Naive thymus-derived CD4-positive, alpha-beta T cell (primary cell): Measurements from ENCODE around the gene PON1. TPM values are rescaled to one million over a fixed set of nuclear protein-coding genes. Genes with fewer than 3 reads are reported as not detected.

Experiments
- ATAC-seq: fragments of 150-1000 bp; cut with Tn5 transposase; 2 replicates; pipeline ENCODE4 v1.10.0; 2021; ENCODE audit warnings: mild to moderate bottlenecking, moderate library complexity
- CTCF ChIA-PET: fragments of 350-600 bp; sonication (Branson Sonifier 250); formaldehyde crosslinking; loops from one replicate; lab custom pipeline; 2021; ENCODE audit warnings: antibody characterized with exemption; lab: Charles Lee
- POLR2A ChIA-PET: fragments of 350-600 bp; sonication (Branson Sonifier 250); formaldehyde crosslinking; loops from one replicate; lab custom pipeline; 2021; ENCODE audit warnings: antibody characterized with exemption, inconsistent platforms; lab: Charles Lee
- DNase-seq, 9 donors: peaks; one replicate each; pipeline versions ENCODE4 v3.0.0 to v3.0.0-alpha.2; 2020 to 2022; ENCODE audit warnings: mixed read lengths in 1 of 9
- H3K27ac ChIP-seq: one replicate; pipeline ENCODE4 v1.7.0; 2013; ENCODE audit warnings: mild to moderate bottlenecking, low read depth, low read length, moderate library complexity
- H3K27me3 ChIP-seq, 2 donors: one replicate each; pipeline ENCODE4 v1.7.0; 2013; ENCODE audit warnings: low read length in 2 of 2, mild to moderate bottlenecking in 2 of 2, moderate library complexity in 2 of 2; ENCODE audit not compliant: control insufficient read depth in 2 of 2, insufficient read depth in 2 of 2
- H3K36me3 ChIP-seq, 3 experiments: 1 replicate in 2 of 3; 2 replicates in 1 of 3; pipeline ENCODE4 v1.7.0; 2013; ENCODE audit warnings: low read length in 3 of 3, mild to moderate bottlenecking in 3 of 3, moderate library complexity in 1 of 3; ENCODE audit not compliant: insufficient read depth in 3 of 3, control insufficient read depth in 2 of 3
- H3K4me1 ChIP-seq, 2 donors: one replicate each; pipeline ENCODE4 v1.7.0; 2013; ENCODE audit warnings: low read length in 2 of 2, mild to moderate bottlenecking in 2 of 2, moderate library complexity in 1 of 2; ENCODE audit not compliant: control insufficient read depth in 2 of 2, insufficient read depth in 2 of 2
- H3K4me3 ChIP-seq: 2 replicates; pipeline ENCODE4 v1.7.0; 2013; ENCODE audit warnings: mild to moderate bottlenecking, low read length
- H3K9me3 ChIP-seq, 3 experiments: 1 replicate in 2 of 3; 2 replicates in 1 of 3; pipeline ENCODE4 v1.7.0; 2013; ENCODE audit warnings: low read length in 3 of 3; ENCODE audit not compliant: control insufficient read depth in 2 of 3
- H3K27ac Mint-ChIP-seq, 9 donors: one replicate each; pipeline ENCODE4 v1.8.0; 2020 to 2022; ENCODE audit warnings: mixed read lengths in 9 of 9, mild to moderate bottlenecking in 8 of 9, moderate library complexity in 5 of 9, inconsistent platforms in 2 of 9
- H3K27me3 Mint-ChIP-seq, 5 donors: one replicate each; pipeline ENCODE4 v1.8.0; 2021 to 2022; ENCODE audit warnings: mixed read lengths in 5 of 5, mild to moderate bottlenecking in 1 of 5
- H3K36me3 Mint-ChIP-seq, 5 donors: one replicate each; pipeline ENCODE4 v1.8.0; 2020 to 2022; ENCODE audit warnings: mixed read lengths in 5 of 5, mild to moderate bottlenecking in 3 of 5, inconsistent platforms in 1 of 5
- H3K4me1 Mint-ChIP-seq, 7 donors: one replicate each; pipeline ENCODE4 v1.8.0; 2020 to 2022; ENCODE audit warnings: mixed read lengths in 7 of 7, mild to moderate bottlenecking in 3 of 7, inconsistent platforms in 1 of 7
- H3K4me3 Mint-ChIP-seq, 10 donors: one replicate each; pipeline ENCODE4 v1.8.0; 2020 to 2022; ENCODE audit warnings: mild to moderate bottlenecking in 10 of 10, mixed read lengths in 10 of 10, moderate library complexity in 6 of 10, inconsistent platforms in 2 of 10
- H3K9me3 Mint-ChIP-seq, 11 donors: one replicate each; pipeline ENCODE4 v1.8.0; 2020 to 2022; ENCODE audit warnings: mixed read lengths in 11 of 11, mild to moderate bottlenecking in 4 of 11, inconsistent platforms in 1 of 11, moderate library complexity in 1 of 11
- intact Hi-C, 2 donors: fragments of 100-400 bp; cut with micrococcal nuclease; formaldehyde crosslinking; loops; one replicate each; pipeline ENCODE4 v1.15.1; 2023
- polyA plus RNA-seq, 2 donors: library from polyadenylated mRNA; unstranded; fragments of 300-500 nt; fragmentation: Illumina TruSeq; gene quantifications; one replicate each; pipeline ENCODE4 v1.2.3, GENCODE V29; 2021
- total RNA-seq, 6 experiments: library from RNA in 5 of 6; stranded (reverse) in 5 of 6; gene quantifications; 1 replicate in 5 of 6; 2 replicates in 1 of 6; pipeline ENCODE4 v1.2.3 and lab custom pipeline; 2021 to 2026

The PON1 gene
- total and polyA plus RNA-seq, 7 experiments from 2014 or later, result not detected

DNA sequence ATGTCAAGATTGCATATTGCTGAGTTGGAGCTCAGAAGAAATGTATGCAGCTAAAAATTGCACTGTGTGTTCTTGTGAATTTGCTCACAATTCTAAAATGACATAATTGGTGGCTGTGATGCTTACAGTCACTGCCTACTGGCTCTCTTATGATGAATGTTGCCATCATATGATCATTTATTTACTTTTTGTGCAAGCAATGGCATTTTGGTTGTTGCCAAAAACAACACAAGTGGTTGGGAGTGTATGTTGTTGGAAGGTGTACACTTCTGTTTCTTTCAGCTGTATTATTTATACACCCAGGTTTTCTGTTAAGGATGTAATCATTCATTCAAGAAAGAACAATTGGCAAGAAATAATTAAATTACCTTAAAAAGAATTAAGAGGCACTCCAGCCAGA, 28.9 kb downstream of the PON1 start:
- H3K4me3 ChIP-seq, result no peak overlapping the region
- no peak for DNase-seq
- intact Hi-C loops, result no loop called here
- no peak overlapping the region for H3K27ac Mint-ChIP-seq
- ATAC-seq, result no peak
- ChIA-PET POLR2A (no interaction called here), CTCF (no interaction called here)
- H3K9me3 ChIP-seq, result no peaks in the 10 kb centered on the region
- H3K27ac ChIP-seq, result no peak overlapping the region
- no peaks in the 10 kb centered on the region for H3K36me3 ChIP-seq
- H3K4me1 ChIP-seq, result no peaks in the 10 kb centered on the region
- no peaks in the 10 kb centered on the region for H3K4me1 Mint-ChIP-seq
- no peaks in the 10 kb centered on the region for H3K9me3 Mint-ChIP-seq
- H3K27me3 ChIP-seq, result no peaks in the 10 kb centered on the region
- H3K4me3 Mint-ChIP-seq, result no peak overlapping the region
- H3K36me3 Mint-ChIP-seq, result no peaks in the 10 kb centered on the region
- peaks cover 0 to 11% (median 6%) of the 10 kb centered on the region in 5 donors for H3K27me3 Mint-ChIP-seq

GRCh38 chr7:95290166-95290830, 34.0 kb downstream of the PON1 start:
- Histone ChIP-seq H3K9me3 (no peaks in the 10 kb centered on the region), H3K27me3 (no peaks in the 10 kb centered on the region), H3K27ac (no peak overlapping the region), H3K4me1 (no peaks in the 10 kb centered on the region), H3K4me3 (no peak overlapping the region), H3K36me3 (no peaks in the 10 kb centered on the region)
- no peak overlapping the region for H3K27ac Mint-ChIP-seq
- intact Hi-C loops, result no loop called here
- H3K4me3 Mint-ChIP-seq, result no peak overlapping the region
- POLR2A ChIA-PET, result no interaction called here
- H3K27me3 Mint-ChIP-seq, result peaks cover 0 to 21% (median 8%) of the 10 kb centered on the region in 5 donors
- H3K9me3 Mint-ChIP-seq, result no peaks in the 10 kb centered on the region
- ATAC-seq (no peak), DNase-seq (no peak)
- CTCF ChIA-PET, result no interaction called here
- H3K4me1 Mint-ChIP-seq, result peaks cover 0 to 2% (median 0%) of the 10 kb centered on the region in 7 donors
- H3K36me3 Mint-ChIP-seq, result no peaks in the 10 kb centered on the region

- H3K4me3 ChIP-seq, result no peak overlapping the region
- H3K4me1 Mint-ChIP-seq, result peaks cover 0 to 2% (median 0%) of the 10 kb centered on the region in 7 donors
- H3K27me3 ChIP-seq, result no peaks in the 10 kb centered on the region
- H3K36me3 ChIP-seq, result no peaks in the 10 kb centered on the region
- DNase-seq (no peak), ATAC-seq (no peak)
- no peak overlapping the region for H3K27ac ChIP-seq
- no peak overlapping the region for H3K4me3 Mint-ChIP-seq
- no peaks in the 10 kb centered on the region for H3K9me3 ChIP-seq
- H3K36me3 Mint-ChIP-seq, result no peaks in the 10 kb centered on the region
- ChIA-PET POLR2A (no interaction called here), CTCF (no interaction called here)
- H3K9me3 Mint-ChIP-seq, result no peaks in the 10 kb centered on the region
- intact Hi-C loops, result no loop called here
- no peak overlapping the region for H3K27ac Mint-ChIP-seq
- H3K27me3 Mint-ChIP-seq, result peaks cover 0 to 18% (median 12%) of the 10 kb centered on the region in 5 donors
- no peaks in the 10 kb centered on the region for H3K4me1 ChIP-seq
Observed at GRCh38 chr7:95286096-95286495, 38.2 kb downstream of the PON1 start.

DNA sequence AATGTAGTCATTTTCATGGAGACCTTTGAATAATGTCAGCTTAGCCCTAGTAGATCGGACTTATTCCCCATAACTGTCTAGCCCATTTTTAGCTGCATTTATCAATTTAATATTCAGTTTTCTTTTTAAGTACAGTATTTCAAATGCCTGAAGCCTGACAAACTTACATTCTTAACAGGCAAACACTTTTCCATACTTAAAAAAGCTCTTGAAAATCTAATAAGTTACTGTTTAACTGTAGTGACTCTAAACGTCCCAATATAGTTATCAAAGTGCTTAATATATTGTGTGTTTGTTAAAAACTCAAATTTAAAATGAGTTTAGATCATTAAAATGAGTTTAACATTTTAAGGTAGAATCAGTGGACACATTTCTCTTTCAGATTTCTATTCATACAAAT, 44.9 kb downstream of the PON1 start:
- H3K4me1 Mint-ChIP-seq, result no peaks in the 10 kb centered on the region
- H3K36me3 ChIP-seq, result no peaks in the 10 kb centered on the region
- CTCF ChIA-PET, result no interaction called here
- H3K9me3 Mint-ChIP-seq, result no peaks in the 10 kb centered on the region
- H3K9me3 ChIP-seq, result no peaks in the 10 kb centered on the region
- H3K27me3 ChIP-seq, result no peaks in the 10 kb centered on the region
- no peak overlapping the region for H3K4me3 Mint-ChIP-seq
- no peaks in the 10 kb centered on the region for H3K36me3 Mint-ChIP-seq
- H3K4me1 ChIP-seq, result no peaks in the 10 kb centered on the region
- POLR2A ChIA-PET, result interaction anchor here (0.7 kb wide), 1 partner anchor 156 kb away, joined by 3 read pairs; no protein-coding TSS in a partner anchor
- DNase-seq, result no peak
- H3K27me3 Mint-ChIP-seq, result peaks cover 3 to 23% (median 14%) of the 10 kb centered on the region in 5 donors
- no peak overlapping the region for H3K27ac Mint-ChIP-seq
- intact Hi-C loops, result no loop called here
- no peak overlapping the region for H3K27ac ChIP-seq
- no peak overlapping the region for H3K4me3 ChIP-seq
- ATAC-seq, result peak; percentile 16

- Mint-ChIP-seq H3K9me3 (no peaks in the 10 kb centered on the region), H3K27ac (no peak overlapping the region), H3K36me3 (no peaks in the 10 kb centered on the region), H3K4me3 (no peak overlapping the region), H3K4me1 (peaks cover 0 to 1% (median 0%) of the 10 kb centered on the region in 7 donors), H3K27me3 (peaks cover 3 to 41% (median 12%) of the 10 kb centered on the region in 5 donors)
- no peaks in the 10 kb centered on the region for H3K9me3 ChIP-seq
- ATAC-seq (no peak), DNase-seq (no peak)
- intact Hi-C loops, result no loop called here
- no peak overlapping the region for H3K27ac ChIP-seq
- H3K36me3 ChIP-seq, result no peaks in the 10 kb centered on the region
- H3K27me3 ChIP-seq, result no peaks in the 10 kb centered on the region
- ChIA-PET POLR2A (no interaction called here), CTCF (no interaction called here)
- H3K4me3 ChIP-seq, result no peak overlapping the region
- no peaks in the 10 kb centered on the region for H3K4me1 ChIP-seq
Observed at GRCh38 chr7:95276114-95276513, 48.2 kb downstream of the PON1 start.

DNA sequence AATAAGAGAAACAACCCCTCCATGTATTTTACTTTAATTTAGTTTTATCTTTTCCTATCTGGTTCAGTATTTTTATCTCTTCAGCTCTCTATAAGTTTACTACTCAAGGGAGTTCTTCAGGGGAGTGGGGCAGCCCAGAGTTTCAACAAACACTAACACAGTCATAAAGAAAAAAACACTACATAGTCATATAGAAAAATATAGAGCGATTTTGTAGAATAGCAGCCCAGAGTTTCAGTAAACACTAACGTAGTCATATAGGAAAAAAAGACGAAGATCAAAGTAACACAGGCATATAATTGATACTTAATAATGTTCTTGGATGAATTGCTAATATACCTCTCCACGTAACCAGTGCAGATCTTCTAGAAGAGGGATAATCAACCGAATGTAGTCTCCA, 54.7 kb downstream of the PON1 start:
- POLR2A ChIA-PET, result no interaction called here
- intact Hi-C loops, result no loop called here
- H3K4me3 Mint-ChIP-seq, result no peak overlapping the region
- Histone ChIP-seq H3K27me3 (no peaks in the 10 kb centered on the region), H3K4me3 (no peak overlapping the region), H3K9me3 (no peaks in the 10 kb centered on the region), H3K36me3 (no peaks in the 10 kb centered on the region), H3K27ac (no peak overlapping the region), H3K4me1 (no peaks in the 10 kb centered on the region)
- no peaks in the 10 kb centered on the region for H3K9me3 Mint-ChIP-seq
- CTCF ChIA-PET, result interaction anchor here (0.6 to 0.7 kb wide), 2 partner anchors 60 to 479 kb away, joined by 3 read pairs; no protein-coding TSS in a partner anchor
- DNase-seq, result no peak
- no peak for ATAC-seq
- peaks cover 0 to 1% (median 0%) of the 10 kb centered on the region in 7 donors for H3K4me1 Mint-ChIP-seq
- H3K36me3 Mint-ChIP-seq, result no peaks in the 10 kb centered on the region
- peaks cover 0 to 24% (median 0%) of the 10 kb centered on the region in 5 donors for H3K27me3 Mint-ChIP-seq
- H3K27ac Mint-ChIP-seq, result no peak overlapping the region

DNA sequence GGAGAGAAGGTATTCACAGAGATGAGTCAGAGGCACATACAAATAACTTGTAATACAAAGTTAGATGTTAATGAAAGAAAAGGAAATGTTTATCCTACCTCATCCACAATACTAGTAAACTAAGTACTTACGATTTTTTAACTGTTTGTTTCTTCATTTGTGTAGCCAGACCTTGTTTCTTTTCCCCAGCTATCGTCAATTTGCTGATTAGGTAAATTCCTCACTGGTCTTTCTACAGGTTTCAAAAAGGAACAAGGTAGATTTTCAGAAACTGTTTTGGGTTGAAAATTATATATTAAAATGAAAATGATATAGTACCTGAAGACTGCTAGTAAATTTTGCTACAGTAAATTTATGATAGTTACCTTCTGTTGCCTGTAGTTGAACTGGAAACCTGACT, 56.6 kb downstream of the PON1 start:
- Histone ChIP-seq H3K27ac (no peak overlapping the region), H3K36me3 (no peaks in the 10 kb centered on the region), H3K27me3 (no peaks in the 10 kb centered on the region), H3K4me3 (no peak overlapping the region), H3K9me3 (no peaks in the 10 kb centered on the region), H3K4me1 (no peaks in the 10 kb centered on the region)
- no peaks in the 10 kb centered on the region for H3K4me1 Mint-ChIP-seq
- intact Hi-C loops, result no loop called here
- POLR2A ChIA-PET, result no interaction called here
- H3K9me3 Mint-ChIP-seq, result no peaks in the 10 kb centered on the region
- H3K36me3 Mint-ChIP-seq, result no peaks in the 10 kb centered on the region
- H3K27ac Mint-ChIP-seq, result no peak overlapping the region
- DNase-seq, result no peak
- H3K4me3 Mint-ChIP-seq, result no peak overlapping the region
- no peak for ATAC-seq
- peaks cover 0 to 13% (median 0%) of the 10 kb centered on the region in 5 donors for H3K27me3 Mint-ChIP-seq
- CTCF ChIA-PET, result no interaction called here
